ENCODE data around the gene P4HA2. TPM values are rescaled to one million over a fixed set of nuclear protein-coding genes. Genes with fewer than 3 reads are reported as not detected.
A peak's percentile ranks its signal among the peaks of the same experiment; 100 is the strongest.

The P4HA2 gene
- total RNA-seq, 1 donor from 2014 or later, result 68.7 TPM

DNA sequence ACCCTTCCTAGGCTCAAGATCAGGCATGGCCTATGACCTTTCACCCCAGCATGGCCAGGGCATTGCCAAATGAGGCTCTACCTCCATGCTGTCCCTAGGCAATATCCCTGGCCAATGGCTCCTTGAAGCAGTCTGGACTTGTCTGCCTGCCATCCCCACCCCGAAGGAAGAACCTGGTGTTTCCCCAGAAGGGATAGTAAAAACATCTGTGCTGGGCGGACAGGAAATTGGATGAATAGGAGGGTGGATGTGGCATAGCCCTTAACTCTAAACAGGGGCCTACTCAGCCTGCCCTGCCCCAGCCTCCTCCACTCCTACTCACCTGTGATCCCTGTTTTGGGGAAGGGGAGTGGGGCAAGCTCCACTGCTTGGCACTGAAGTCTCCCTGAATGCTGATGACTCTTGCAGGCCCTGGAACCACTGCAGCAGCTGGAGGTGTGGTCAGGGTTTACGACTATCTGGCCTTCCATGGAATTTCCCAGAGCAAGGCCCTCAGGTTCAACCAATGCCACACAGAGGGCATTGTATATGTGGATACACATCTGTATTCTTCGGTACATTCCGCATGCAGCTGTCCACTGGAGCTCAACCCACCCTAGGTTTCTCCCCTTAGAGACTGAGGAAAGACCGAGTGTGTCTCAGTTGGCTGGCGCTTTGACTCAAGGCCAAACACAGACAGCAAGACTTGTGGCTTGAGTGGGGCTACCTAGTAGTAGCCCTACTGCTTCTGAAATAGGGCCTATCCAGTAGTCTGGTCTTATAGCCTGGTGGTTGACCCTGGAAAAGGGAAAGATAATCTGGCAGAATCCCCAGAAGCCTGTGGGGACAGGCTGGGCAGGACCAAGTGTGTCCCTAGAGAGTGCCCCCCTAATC is 6.4 kb upstream of the P4HA2 start:
- Mint-ChIP-seq H3K9me3 (no peaks in the 10 kb centered on the region), H3K27me3 (ENCODE audit: low read depth) (peaks cover 9% of the 10 kb centered on the region), H3K27ac (no peak overlapping the region), H3K4me3 (no peak overlapping the region), H3K4me1 (peaks cover 7% of the 10 kb centered on the region), H3K36me3 (no peaks in the 10 kb centered on the region)
- TF ChIP-seq, protein P1, sequence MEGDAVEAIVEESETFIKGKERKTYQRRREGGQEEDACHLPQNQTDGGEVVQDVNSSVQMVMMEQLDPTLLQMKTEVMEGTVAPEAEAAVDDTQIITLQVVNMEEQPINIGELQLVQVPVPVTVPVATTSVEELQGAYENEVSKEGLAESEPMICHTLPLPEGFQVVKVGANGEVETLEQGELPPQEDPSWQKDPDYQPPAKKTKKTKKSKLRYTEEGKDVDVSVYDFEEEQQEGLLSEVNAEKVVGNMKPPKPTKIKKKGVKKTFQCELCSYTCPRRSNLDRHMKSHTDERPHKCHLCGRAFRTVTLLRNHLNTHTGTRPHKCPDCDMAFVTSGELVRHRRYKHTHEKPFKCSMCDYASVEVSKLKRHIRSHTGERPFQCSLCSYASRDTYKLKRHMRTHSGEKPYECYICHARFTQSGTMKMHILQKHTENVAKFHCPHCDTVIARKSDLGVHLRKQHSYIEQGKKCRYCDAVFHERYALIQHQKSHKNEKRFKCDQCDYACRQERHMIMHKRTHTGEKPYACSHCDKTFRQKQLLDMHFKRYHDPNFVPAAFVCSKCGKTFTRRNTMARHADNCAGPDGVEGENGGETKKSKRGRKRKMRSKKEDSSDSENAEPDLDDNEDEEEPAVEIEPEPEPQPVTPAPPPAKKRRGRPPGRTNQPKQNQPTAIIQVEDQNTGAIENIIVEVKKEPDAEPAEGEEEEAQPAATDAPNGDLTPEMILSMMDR (IDR thresholded peaks at IDR 0.05; ENCODE audit: unreplicated experiment), result no peak
- no peak for DNase-seq (ENCODE audit: low spot score in 2 of 2, unreplicated experiment in 2 of 2)

DNA sequence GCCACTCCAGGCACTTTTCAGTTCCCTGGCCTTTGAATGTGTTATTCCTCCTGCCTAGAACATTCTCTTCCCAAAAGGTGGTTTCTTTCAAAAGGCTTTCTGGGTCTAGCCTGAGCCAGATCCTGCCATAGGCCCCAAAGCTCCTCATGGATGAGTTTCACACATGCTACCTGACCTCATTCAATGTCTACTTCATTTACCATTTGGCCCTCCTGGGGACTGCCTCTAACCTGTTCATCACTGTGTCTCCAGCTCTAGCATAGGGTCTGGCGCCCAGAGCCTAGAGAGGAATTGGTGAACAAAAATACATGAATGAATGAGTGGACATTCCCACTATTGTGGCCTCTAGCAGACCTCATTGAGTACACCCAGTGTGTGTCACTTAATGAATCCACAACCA is 5.4 kb upstream of the P4HA2 start:
- Mint-ChIP-seq H3K27me3 (ENCODE audit: low read depth) (peaks cover 9% of the 10 kb centered on the region), H3K4me1 (peaks cover 9% of the 10 kb centered on the region), H3K4me3 (no peak overlapping the region), H3K9me3 (no peaks in the 10 kb centered on the region), H3K36me3 (no peaks in the 10 kb centered on the region), H3K27ac (no peak overlapping the region)
- TF ChIP-seq, protein P1 (IDR thresholded peaks at IDR 0.05; ENCODE audit: unreplicated experiment), result no peak
- DNase-seq (ENCODE audit: low spot score in 2 of 2, unreplicated experiment in 2 of 2), result no peak

DNA sequence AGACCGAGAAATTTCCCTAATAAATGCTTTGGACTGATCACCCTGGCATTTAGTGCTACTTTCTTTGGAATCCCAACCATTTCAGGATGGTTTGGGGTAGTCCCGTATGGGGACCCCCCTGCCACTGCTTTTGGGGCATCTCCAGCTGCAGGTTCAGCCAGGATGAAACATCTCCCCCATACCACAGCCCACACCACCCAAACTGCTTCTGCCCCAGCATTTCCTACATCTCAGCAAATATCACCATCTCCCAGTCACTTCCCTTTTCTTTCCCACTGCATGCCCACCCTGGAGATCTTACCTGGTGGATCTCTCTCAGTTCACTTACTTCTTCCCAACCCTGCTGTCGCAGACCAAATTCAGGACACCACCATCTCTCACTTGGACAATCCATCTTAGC is 4.8 kb upstream of the P4HA2 start:
- Mint-ChIP-seq H3K27ac (no peak overlapping the region), H3K9me3 (no peaks in the 10 kb centered on the region)

DNA sequence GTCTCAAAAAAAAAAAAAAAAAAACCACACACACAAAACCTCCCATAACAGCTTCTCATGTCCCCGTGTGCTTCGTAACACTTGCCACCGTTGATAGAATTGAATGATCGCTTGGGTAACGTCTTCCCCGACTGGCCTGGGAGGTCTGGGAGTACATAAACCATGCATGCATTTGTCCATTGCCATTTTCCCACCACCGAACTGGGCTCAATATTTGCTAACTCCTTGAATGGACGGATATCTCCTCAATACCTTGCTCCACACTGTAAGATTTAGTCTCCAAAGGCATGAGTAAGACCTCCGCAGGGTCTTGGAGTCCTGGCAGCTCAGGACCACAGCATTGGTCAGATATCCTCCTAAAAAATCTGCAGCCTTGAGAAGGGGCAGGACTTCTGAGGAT is 3.2 kb upstream of the P4HA2 start:
- TF ChIP-seq, protein P1 (IDR thresholded peaks at IDR 0.05; ENCODE audit: unreplicated experiment), result no peak
- peaks cover 22% of the 10 kb centered on the region for H3K4me1 Mint-ChIP-seq
- no peaks in the 10 kb centered on the region for H3K36me3 Mint-ChIP-seq
- H3K9me3 Mint-ChIP-seq, result no peaks in the 10 kb centered on the region
- peaks cover 9% of the 10 kb centered on the region for H3K27me3 Mint-ChIP-seq (ENCODE audit: low read depth)
- DNase-seq (ENCODE audit: low spot score in 2 of 2, unreplicated experiment in 2 of 2), result no peak
- H3K4me3 Mint-ChIP-seq, result no peak overlapping the region
- no peak overlapping the region for H3K27ac Mint-ChIP-seq

More for the DNA sequence above, 4.8 kb upstream of the P4HA2 start:
- H3K4me3 Mint-ChIP-seq, result no peak overlapping the region
- H3K4me1 Mint-ChIP-seq, result peaks cover 9% of the 10 kb centered on the region
- H3K36me3 Mint-ChIP-seq, result no peaks in the 10 kb centered on the region
- peaks cover 9% of the 10 kb centered on the region for H3K27me3 Mint-ChIP-seq (ENCODE audit: low read depth)
- no peak for DNase-seq (ENCODE audit: low spot score in 2 of 2, unreplicated experiment in 2 of 2)
- TF ChIP-seq, protein P1 (IDR thresholded peaks at IDR 0.05; ENCODE audit: unreplicated experiment), result no peak

DNA sequence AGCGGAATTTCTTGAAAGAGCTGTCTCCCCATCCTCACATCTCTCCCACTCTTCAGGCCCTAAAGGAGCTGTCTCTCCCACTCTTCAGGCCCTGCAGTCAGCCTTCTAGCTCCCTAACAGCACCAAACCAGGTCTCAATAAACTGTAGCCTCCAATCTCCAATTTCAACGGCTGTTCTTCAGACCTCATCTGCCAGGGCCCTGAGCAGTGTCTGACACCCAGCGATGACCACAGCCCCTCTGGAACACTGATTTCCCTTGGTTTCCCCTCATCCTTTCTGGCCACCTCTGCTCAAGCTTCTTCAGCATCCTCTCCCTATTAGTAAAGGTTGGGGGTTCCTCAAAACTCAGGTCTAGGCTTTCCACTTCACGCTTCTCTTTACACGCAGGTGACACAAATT is 1.6 kb upstream of the P4HA2 start:
- peak in 1 of 2 experiments; percentile 1 for DNase-seq (ENCODE audit: low spot score in 2 of 2, unreplicated experiment in 2 of 2)
- H3K36me3 Mint-ChIP-seq, result no peaks in the 10 kb centered on the region
- peak overlapping the region; percentile 4 for H3K27ac Mint-ChIP-seq
- H3K4me1 Mint-ChIP-seq, result peaks cover 38% of the 10 kb centered on the region
- H3K4me3 Mint-ChIP-seq, result peak overlapping the region; percentile 56
- TF ChIP-seq, protein P1 (IDR thresholded peaks at IDR 0.05; ENCODE audit: unreplicated experiment), result no peak
- H3K9me3 Mint-ChIP-seq, result no peaks in the 10 kb centered on the region
- peaks cover 9% of the 10 kb centered on the region for H3K27me3 Mint-ChIP-seq (ENCODE audit: low read depth)

All from mesothelial cell of epicardium (in vitro differentiated cells).